Lower leg skin (tissue), 4 donors: ENCODE measurements around the gene MTMR2. TPM values are rescaled to one million over a fixed set of nuclear protein-coding genes. Genes with fewer than 3 reads are reported as not detected.

Experiments
- DNase-seq, 2 donors: peaks; one replicate each; pipeline ENCODE4 v3.0.0-alpha.2; 2019; ENCODE audit warnings: low spot score in 2 of 2
- H3K4me3 ChIP-seq: fragments of 200-600 bp; sonication (generic); 2 replicates; pipeline ENCODE4 v1.5.1; 2017; ENCODE audit warnings: mild to moderate bottlenecking, low read depth; ENCODE audit not compliant: poor library complexity, severe bottlenecking
- POLR2A ChIP-seq, 2 donors: fragments of 450-650 bp; IDR thresholded peaks; one replicate each; pipeline ENCODE4 v1.6.1; 2016 to 2017; ENCODE audit warnings: antibody characterized with exemption in 2 of 2, mild to moderate bottlenecking in 1 of 2, moderate library complexity in 1 of 2
- WGBS, 2 donors: methylation state at CpG; one replicate each; pipeline ENCODE4 v1.1.5; 2018; 5-methylcytosine and 5-hydroxymethylcytosine counted together
- intact Hi-C: fragments of 100-400 bp; cut with DNase I; formaldehyde crosslinking; loops from one replicate; pipeline ENCODE4 v1.15.0; 2023; ENCODE audit warnings: low total_unique reads
- total RNA-seq, 4 donors: library from RNA; depleted of rRNA; stranded (reverse); fragments of >200 nt; gene quantifications; one replicate each; pipeline ENCODE4 v1.1.0, GENCODE V29; 2016
- TF ChIP-seq, protein P1 (sequence below), 3 donors: fragments of 450-650 bp; IDR thresholded peaks; one replicate each; pipeline ENCODE4 v1.5.1; 2016; ENCODE audit warnings: antibody characterized with exemption in 3 of 3, mild to moderate bottlenecking in 3 of 3, moderate library complexity in 2 of 3

MTMR2 gene
- total RNA-seq, 4 donors from 2014 or later: 11.1 to 17.4 (median 12.2) TPM

GRCh38 chr11:95913830-95914615, 9.9 kb downstream of the MTMR2 start:
- intact Hi-C loops: no loop called here
- H3K4me3 ChIP-seq: no peak overlapping the region
- TF ChIP-seq, protein P1, sequence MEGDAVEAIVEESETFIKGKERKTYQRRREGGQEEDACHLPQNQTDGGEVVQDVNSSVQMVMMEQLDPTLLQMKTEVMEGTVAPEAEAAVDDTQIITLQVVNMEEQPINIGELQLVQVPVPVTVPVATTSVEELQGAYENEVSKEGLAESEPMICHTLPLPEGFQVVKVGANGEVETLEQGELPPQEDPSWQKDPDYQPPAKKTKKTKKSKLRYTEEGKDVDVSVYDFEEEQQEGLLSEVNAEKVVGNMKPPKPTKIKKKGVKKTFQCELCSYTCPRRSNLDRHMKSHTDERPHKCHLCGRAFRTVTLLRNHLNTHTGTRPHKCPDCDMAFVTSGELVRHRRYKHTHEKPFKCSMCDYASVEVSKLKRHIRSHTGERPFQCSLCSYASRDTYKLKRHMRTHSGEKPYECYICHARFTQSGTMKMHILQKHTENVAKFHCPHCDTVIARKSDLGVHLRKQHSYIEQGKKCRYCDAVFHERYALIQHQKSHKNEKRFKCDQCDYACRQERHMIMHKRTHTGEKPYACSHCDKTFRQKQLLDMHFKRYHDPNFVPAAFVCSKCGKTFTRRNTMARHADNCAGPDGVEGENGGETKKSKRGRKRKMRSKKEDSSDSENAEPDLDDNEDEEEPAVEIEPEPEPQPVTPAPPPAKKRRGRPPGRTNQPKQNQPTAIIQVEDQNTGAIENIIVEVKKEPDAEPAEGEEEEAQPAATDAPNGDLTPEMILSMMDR (IDR thresholded peaks at IDR 0.05): no peak
- TF ChIP-seq POLR2A (IDR thresholded peaks at IDR 0.05): no peak
- 55 to 70% methylated on average over 1 of the region's 1 CpG for WGBS, 2 donors
- DNase-seq: no peak

GRCh38 chr11:95912902-95913560, 10.9 kb downstream of the MTMR2 start:
- WGBS, 2 donors: 90 to 91% methylated on average over 4 of the region's 4 CpGs
- TF ChIP-seq, protein P1 (IDR thresholded peaks at IDR 0.05): no peak
- TF ChIP-seq POLR2A (IDR thresholded peaks at IDR 0.05): no peak
- intact Hi-C loops: no loop called here
- no peak overlapping the region for H3K4me3 ChIP-seq
- DNase-seq: no peak

DNA sequence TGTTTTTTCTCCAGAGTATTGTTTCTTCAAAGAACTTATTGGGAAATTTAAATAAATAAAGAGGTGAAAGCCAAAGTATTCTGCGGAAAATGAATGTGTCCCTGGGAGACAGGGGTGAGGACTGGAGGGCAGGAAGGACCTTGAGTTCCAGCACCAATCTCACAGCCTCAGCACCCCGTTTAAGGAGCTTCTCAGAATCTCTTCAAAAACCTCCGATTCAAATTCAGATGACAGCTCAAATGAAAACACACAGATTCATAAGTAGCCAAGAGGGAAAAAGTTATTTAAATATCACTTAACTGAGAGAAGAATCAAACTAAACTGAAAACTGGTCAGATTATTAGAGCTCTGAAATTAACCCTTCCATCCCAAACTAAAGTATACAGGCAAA, 12.5 kb downstream of the MTMR2 start:
- intact Hi-C loops: no loop called here
- TF ChIP-seq, protein P1 (IDR thresholded peaks at IDR 0.05): no peak
- TF ChIP-seq POLR2A (IDR thresholded peaks at IDR 0.05): no peak
- 68 to 71% methylated on average over 3 of the region's 3 CpGs for WGBS, 2 donors
- no peak overlapping the region for H3K4me3 ChIP-seq
- DNase-seq: no peak

GRCh38 chr11:95910638-95911368, 13.1 kb downstream of the MTMR2 start:
- intact Hi-C loops: no loop called here
- 75 to 76% methylated on average over 4 of the region's 4 CpGs for WGBS, 2 donors
- TF ChIP-seq, protein P1 (IDR thresholded peaks at IDR 0.05): no peak
- no peak for TF ChIP-seq POLR2A (IDR thresholded peaks at IDR 0.05)
- no peak overlapping the region for H3K4me3 ChIP-seq
- DNase-seq: no peak

- no peak for TF ChIP-seq POLR2A (IDR thresholded peaks at IDR 0.05)
- TF ChIP-seq, protein P1 (IDR thresholded peaks at IDR 0.05): no peak
- intact Hi-C loops: no loop called here
- no peak for DNase-seq
Observed at GRCh38 chr11:95908826-95909225, 15.1 kb downstream of the MTMR2 start.

More at GRCh38 chr11:95908826-95909225, 15.1 kb downstream of the MTMR2 start:
- H3K4me3 ChIP-seq: no peak overlapping the region
